ENCODE data around the gene PNLDC1. TPM values are rescaled to one million over a fixed set of nuclear protein-coding genes. Genes with fewer than 3 reads are reported as not detected.
A peak's percentile ranks its signal among the peaks of the same experiment; 100 is the strongest.
"Not testable (repeated sequence)": the region's sequence is repeated elsewhere in the genome, so short reads cannot be mapped to it uniquely, and the experiment has no call there.

The PNLDC1 gene
- total RNA-seq, 1 donor from 2014 or later: 0.27 TPM

DNA sequence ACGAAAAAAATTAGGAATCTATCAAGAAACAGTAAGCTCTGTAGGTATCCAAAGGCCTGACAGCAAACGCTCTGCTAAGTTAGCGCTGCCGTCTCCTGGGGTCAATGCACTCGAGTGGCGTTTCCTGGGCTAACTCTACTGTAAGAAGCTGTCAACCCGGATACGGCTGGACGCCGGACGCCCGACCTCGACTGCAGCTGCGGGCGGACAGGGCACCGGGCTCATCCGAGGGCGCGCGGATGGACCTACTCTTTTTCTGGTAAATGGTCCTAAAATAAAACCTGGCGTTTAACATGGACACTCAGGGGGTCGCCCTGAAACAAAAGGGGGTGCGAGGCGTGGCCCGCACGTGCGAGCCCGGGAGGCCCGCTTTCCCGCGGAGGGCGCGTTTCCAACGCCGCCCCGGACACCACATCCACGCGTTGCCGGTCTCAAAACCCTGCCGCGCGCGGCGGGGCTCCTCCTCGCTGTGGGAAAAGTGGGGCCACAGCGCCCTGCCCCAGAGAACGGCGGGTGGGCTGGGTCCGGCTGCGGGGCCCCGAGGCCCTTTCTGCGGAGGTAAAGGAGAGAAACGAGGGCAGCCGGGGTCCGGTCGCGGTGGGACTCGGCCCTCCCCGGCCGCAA is 11.2 kb upstream of the PNLDC1 start:
- ATAC-seq: peak; percentile 14 to 22
- H3K36me3 ChIP-seq: peaks cover 58% of the 10 kb centered on the region
- H3K4me3 ChIP-seq: peak overlapping the region; percentile 99
- TF ChIP-seq, protein P1, sequence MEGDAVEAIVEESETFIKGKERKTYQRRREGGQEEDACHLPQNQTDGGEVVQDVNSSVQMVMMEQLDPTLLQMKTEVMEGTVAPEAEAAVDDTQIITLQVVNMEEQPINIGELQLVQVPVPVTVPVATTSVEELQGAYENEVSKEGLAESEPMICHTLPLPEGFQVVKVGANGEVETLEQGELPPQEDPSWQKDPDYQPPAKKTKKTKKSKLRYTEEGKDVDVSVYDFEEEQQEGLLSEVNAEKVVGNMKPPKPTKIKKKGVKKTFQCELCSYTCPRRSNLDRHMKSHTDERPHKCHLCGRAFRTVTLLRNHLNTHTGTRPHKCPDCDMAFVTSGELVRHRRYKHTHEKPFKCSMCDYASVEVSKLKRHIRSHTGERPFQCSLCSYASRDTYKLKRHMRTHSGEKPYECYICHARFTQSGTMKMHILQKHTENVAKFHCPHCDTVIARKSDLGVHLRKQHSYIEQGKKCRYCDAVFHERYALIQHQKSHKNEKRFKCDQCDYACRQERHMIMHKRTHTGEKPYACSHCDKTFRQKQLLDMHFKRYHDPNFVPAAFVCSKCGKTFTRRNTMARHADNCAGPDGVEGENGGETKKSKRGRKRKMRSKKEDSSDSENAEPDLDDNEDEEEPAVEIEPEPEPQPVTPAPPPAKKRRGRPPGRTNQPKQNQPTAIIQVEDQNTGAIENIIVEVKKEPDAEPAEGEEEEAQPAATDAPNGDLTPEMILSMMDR (IDR thresholded peaks at IDR 0.05): no peak
- H3K27me3 ChIP-seq (ENCODE audit: low read depth): no peaks in the 10 kb centered on the region
- H3K4me1 ChIP-seq: peaks cover 46% of the 10 kb centered on the region
- H3K27ac ChIP-seq: peak overlapping the region; percentile 91
- intact Hi-C loops (cut with DNase I): no loop called here
- H3K9me3 ChIP-seq: no peaks in the 10 kb centered on the region
- DNase-seq: peak; percentile 63

DNA sequence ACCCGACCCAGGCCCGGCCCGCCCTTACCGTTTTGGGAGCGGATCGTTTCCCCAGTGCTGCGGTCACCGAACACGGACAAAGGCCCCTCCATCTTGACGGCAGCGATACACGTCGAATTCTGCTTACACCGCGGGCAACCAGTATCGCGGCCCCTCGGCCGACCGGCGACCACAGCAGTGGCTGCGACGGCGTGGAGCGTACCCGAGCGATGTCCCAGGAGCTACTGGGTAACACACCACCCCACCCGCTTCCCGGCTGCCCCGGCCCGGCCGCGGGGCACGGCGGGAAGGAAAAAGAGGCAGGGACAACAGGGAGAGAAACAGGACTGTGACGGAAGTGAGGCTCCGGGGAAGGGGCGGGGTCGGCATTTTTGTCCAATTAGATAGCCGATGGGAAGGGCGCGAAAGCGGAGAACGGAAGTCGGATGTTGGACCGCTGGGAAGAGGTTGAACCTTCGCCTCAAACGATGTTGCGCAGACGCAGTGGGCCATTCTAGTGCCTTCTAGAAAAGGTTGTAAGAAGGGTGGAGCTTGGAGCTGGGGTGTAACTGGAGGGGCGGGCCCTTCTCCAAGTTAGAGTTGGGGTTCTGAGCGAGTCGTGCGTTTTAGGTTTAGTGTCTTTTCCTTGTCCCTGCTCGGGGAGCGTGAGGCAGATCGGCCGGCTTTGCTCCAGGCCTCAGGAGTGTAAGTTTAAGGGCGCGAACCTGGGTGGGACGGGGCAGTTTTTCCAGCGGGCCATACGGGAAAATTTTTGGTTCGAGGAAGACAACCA is 10.5 kb upstream of the PNLDC1 start, which contains the start of gene TCP1:
TSS of gene TCP1 (minus strand) at position 226 of the 772 bp plus-strand sequence. CDS start at position 92, 134 bp downstream.
- ATAC-seq: peak; percentile 95

DNA sequence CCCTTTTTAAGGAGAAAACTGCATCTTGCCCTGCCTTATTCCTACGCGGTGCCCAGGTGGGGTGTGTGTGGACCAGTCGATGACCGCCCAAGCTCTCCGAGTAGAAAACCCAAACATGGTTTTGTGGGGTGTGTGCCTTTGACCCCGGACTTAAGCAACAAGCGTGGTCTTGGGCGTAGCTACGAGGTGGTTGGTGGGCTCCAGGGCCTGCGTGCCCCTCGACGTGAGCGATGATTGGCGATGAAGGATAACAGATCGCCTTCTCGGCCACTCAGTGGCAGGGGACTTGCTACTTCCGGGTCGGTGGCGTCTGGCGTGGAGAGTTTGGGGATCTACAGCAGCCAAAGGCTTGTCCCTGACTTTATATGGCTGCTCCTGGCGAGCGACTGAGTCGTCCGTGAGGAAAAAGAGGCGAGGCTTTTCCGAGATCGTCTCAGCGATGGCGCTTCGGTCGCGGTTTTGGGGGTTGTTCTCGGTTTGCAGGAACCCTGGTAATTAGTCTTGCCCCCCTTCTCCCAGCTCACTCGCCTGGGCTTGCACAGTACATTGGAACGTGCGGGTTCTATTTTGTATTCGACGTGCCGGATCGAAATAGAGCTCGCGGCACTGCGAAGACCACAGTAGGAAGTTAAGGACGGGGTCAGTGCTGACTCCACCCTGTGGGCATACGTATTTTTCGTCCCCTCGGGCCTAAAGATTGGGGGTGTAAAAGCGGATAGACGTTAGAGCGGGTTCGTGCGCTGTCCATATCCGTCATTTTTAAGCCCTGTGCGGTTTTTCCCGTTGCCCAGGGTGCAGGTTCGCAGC is 9.7 kb upstream of the PNLDC1 start, which contains the start of gene MRPL18:
TSS of gene MRPL18 (plus strand) at position 319 of the 807 bp plus-strand sequence. CDS start at position 440, 121 bp downstream.
- intact Hi-C loops (cut with DNase I): no loop called here
- ATAC-seq (peak; percentile 94 to 95), DNase-seq (peak; percentile 95)
- Histone ChIP-seq H3K27ac (peak within 1 kb of the TSS; percentile 91), H3K27me3 (ENCODE audit: low read depth) (no peaks in the 10 kb centered on the region), H3K36me3 (peaks cover 55% of the 10 kb centered on the region), H3K9me3 (no peaks in the 10 kb centered on the region), H3K4me3 (peak within 1 kb of the TSS; percentile 99), H3K4me1 (peaks cover 46% of the 10 kb centered on the region)
- TF ChIP-seq, protein P1 (IDR thresholded peaks at IDR 0.05): no peak

More for the DNA sequence above, 10.5 kb upstream of the PNLDC1 start, which contains the start of gene TCP1:
- intact Hi-C loops (cut with DNase I): no loop called here
- TF ChIP-seq, protein P1 (IDR thresholded peaks at IDR 0.05): no peak
- Histone ChIP-seq H3K36me3 (peaks cover 58% of the 10 kb centered on the region), H3K27me3 (ENCODE audit: low read depth) (no peaks in the 10 kb centered on the region), H3K4me1 (peaks cover 46% of the 10 kb centered on the region), H3K9me3 (no peaks in the 10 kb centered on the region), H3K27ac (peak within 1 kb of the TSS; percentile 91), H3K4me3 (peak within 1 kb of the TSS; percentile 99)
- peak; percentile 100 for DNase-seq

DNA sequence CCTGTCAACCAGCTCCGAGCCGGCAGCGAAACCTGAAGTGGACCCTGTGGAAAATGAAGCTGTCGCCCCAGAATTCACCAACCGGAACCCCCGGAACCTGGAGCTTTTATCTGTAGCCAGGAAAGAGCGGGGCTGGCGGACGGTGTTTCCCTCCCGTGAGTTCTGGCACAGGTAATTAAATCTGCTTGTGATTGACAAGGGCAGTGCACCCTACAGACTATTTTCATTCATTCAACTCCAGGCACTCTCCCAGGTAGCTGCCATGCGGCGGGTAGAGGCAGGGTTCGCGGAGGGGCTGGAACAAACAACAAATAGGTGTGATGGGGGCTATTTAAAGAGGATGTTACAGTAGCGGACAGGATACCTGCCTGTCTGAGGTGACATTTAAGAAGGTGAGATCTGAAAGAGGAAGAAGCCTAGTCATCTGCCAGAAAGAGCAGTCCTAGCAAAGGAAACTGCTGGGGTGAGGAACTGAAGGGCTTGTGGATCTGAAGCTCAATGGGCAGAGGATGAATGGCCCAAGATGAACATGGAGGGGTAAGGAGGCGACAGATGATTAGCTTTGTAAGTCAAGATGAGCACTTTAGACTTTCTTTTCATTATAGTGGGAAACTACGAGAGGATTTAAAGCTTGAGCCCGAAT is 9.0 kb upstream of the PNLDC1 start:
- no peak for DNase-seq
- peaks cover 51% of the 10 kb centered on the region for H3K36me3 ChIP-seq
- peak overlapping the region; percentile 99 for H3K4me3 ChIP-seq
- H3K27me3 ChIP-seq (ENCODE audit: low read depth): no peaks in the 10 kb centered on the region
- peak overlapping the region; percentile 91 for H3K27ac ChIP-seq
- ATAC-seq: no peak
- intact Hi-C loops (cut with DNase I): no loop called here
- H3K4me1 ChIP-seq: peaks cover 42% of the 10 kb centered on the region
- TF ChIP-seq, protein P1 (IDR thresholded peaks at IDR 0.05): no peak
- H3K9me3 ChIP-seq: no peaks in the 10 kb centered on the region

DNA sequence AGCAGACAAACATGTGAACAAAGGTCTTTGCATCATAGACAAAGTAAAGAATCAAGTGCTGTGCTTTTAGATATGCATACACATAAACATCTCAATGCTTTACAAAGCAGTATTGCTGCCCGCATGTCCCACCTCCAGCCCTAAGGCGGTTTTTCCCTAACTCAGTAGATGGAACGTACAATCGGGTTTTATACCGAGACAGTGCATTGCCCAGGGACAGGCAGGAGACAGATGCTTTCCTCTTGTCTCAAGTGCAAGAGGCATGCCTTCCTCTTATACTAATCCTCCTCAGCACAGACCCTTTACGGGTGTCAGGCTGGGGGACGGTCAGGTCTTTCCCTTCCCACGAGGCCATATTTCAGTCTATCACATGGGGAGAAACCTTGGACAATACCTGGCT is 5.1 kb upstream of the PNLDC1 start:
- intact Hi-C loops (cut with DNase I); H3K4me3 ChIP-seq; ATAC-seq; DNase-seq; H3K9me3 ChIP-seq; H3K27me3 ChIP-seq (ENCODE audit: low read depth): not testable (repeated sequence)
- Histone ChIP-seq H3K27ac (peak overlapping the region; percentile 61), H3K36me3 (peaks cover 70% of the 10 kb centered on the region), H3K4me1 (peaks cover 19% of the 10 kb centered on the region)
